SK-N-SH (cell line): ENCODE measurements around the gene F2R. TPM values are rescaled to one million over a fixed set of nuclear protein-coding genes. Genes with fewer than 3 reads are reported as not detected.

Source experiments
- CTCF ChIA-PET: fragments of 300-600, 350-600 bp; formaldehyde crosslinking; extraction: SDS; loops from one replicate; lab custom pipeline; 2021; lab: Yijun Ruan, JAX
- POLR2A ChIA-PET: fragments of 350-600 bp; sonication (Branson Sonifier 250); formaldehyde crosslinking; extraction: SDS; loops from one replicate; lab custom pipeline; 2020; ENCODE audit warnings: antibody characterized with exemption, inconsistent platforms; lab: Yijun Ruan, JAX
- DNase-seq: peaks from one replicate; pipeline ENCODE4 v3.0.0; 2012
- H2AFZ ChIP-seq: fragments of 200-600 bp; sonication (generic); 2 replicates; pipeline ENCODE4 v1.8.1; 2016; ENCODE audit warnings: antibody characterized with exemption, mild to moderate bottlenecking, low read depth
- H3F3A ChIP-seq: fragments of 200-600 bp; sonication (generic); replicated peaks from 2 replicates; pipeline ENCODE3; 2016; ENCODE audit warnings: antibody characterized with exemption, mild to moderate bottlenecking; ENCODE audit not compliant: insufficient read depth
- H3K27ac ChIP-seq, 2 experiments: fragments of 200-500 bp in 1 of 2; fragments of 200-600 bp in 1 of 2; sonication (Bioruptor generic) in 1 of 2; sonication (generic), shearing (Covaris generic) in 1 of 2; 2 replicates each; pipeline versions ENCODE4 v1.5.1 to v1.6.1; 2014 to 2016; ENCODE audit warnings: low read depth in 2 of 2, inconsistent platforms in 1 of 2, low read length in 1 of 2, mild to moderate bottlenecking in 1 of 2, mixed read lengths in 1 of 2
- H3K27me3 ChIP-seq: fragments of 200-600 bp; sonication (generic), shearing (Covaris generic); 2 replicates; pipeline ENCODE4 v1.6.1; 2016; ENCODE audit warnings: mixed run types; ENCODE audit not compliant: insufficient read depth
- H3K36me3 ChIP-seq, 2 experiments: fragments of 200-500 bp in 1 of 2; fragments of 200-600 bp in 1 of 2; sonication (Bioruptor generic) in 1 of 2; sonication (generic) in 1 of 2; replicated peaks in 1 of 2; 2 replicates each; pipeline versions ENCODE3 to v1.5.1; 2014 to 2016; ENCODE audit warnings: low read length in 1 of 2, mild to moderate bottlenecking in 1 of 2; ENCODE audit not compliant: insufficient read depth in 2 of 2, control insufficient read depth in 1 of 2
- H3K4me1 ChIP-seq, 2 experiments: fragments of 200-500 bp in 1 of 2; fragments of 200-600 bp in 1 of 2; sonication (Bioruptor generic) in 1 of 2; sonication (generic), shearing (Covaris generic) in 1 of 2; 2 replicates each; pipeline versions ENCODE4 v1.5.1 to v1.6.1; 2014 to 2016; ENCODE audit warnings: low read depth in 1 of 2, low read length in 1 of 2, mixed run types in 1 of 2; ENCODE audit not compliant: insufficient read depth in 2 of 2, control insufficient read depth in 1 of 2
- H3K4me2 ChIP-seq: fragments of 200-600 bp; sonication (generic), shearing (Covaris generic); 2 replicates; pipeline ENCODE4 v1.6.1; 2017; ENCODE audit warnings: mixed run types
- H3K4me3 ChIP-seq, 2 experiments: fragments of 200-500 bp in 1 of 2; fragments of 200-600 bp in 1 of 2; sonication (Bioruptor generic) in 1 of 2; sonication (generic), shearing (Covaris generic) in 1 of 2; 2 replicates each; pipeline versions ENCODE4 v1.5.1 to v1.8.1; 2014 to 2016; ENCODE audit warnings: low read depth in 2 of 2, inconsistent platforms in 1 of 2, low read length in 1 of 2, mild to moderate bottlenecking in 1 of 2, mixed read lengths in 1 of 2, moderate library complexity in 1 of 2
- H3K79me2 ChIP-seq: fragments of 200-600 bp; sonication (generic); 2 replicates; pipeline ENCODE4 v1.8.1; 2017; ENCODE audit warnings: mild to moderate bottlenecking; ENCODE audit not compliant: insufficient read depth
- H3K9ac ChIP-seq: fragments of 200-600 bp; sonication (generic); 2 replicates; pipeline ENCODE4 v1.6.1; 2017; ENCODE audit warnings: mixed run types
- H3K9me2 ChIP-seq: fragments of 200-600 bp; sonication (generic); 2 replicates; pipeline ENCODE4 v1.6.1; 2017; ENCODE audit warnings: mixed run types
- H3K9me3 ChIP-seq: fragments of 200-600 bp; sonication (generic); 2 replicates; pipeline ENCODE4 v1.6.1; 2017; ENCODE audit warnings: mixed run types, mild to moderate bottlenecking, moderate library complexity
- H4K20me1 ChIP-seq: fragments of 200-600 bp; sonication (generic); 2 replicates; pipeline ENCODE4 v1.6.1; 2017; ENCODE audit warnings: mild to moderate bottlenecking, mixed run types; ENCODE audit not compliant: insufficient read depth
- CHD2 ChIP-seq: fragments of 150-350 bp; IDR thresholded peaks from 2 replicates; pipeline ENCODE4 v1.6.1; 2018; ENCODE audit warnings: low read length; ENCODE audit not compliant: partially characterized antibody
- CTCF ChIP-seq: fragments of 200-600 bp; sonication (generic); IDR thresholded peaks from 2 replicates; pipeline ENCODE4 v1.6.1; 2017; ENCODE audit warnings: antibody characterized with exemption, mild to moderate bottlenecking, moderate library complexity
- ELF1 ChIP-seq: IDR thresholded peaks from 2 replicates; pipeline ENCODE4 v1.4.0; 2012
- EZH2phosphoT487 ChIP-seq: fragments of 200-600 bp; sonication (generic); IDR thresholded peaks from 2 replicates; pipeline ENCODE4 v1.6.1; 2017; ENCODE audit warnings: low read depth, mixed run types, mild to moderate bottlenecking, antibody characterized with exemption, moderate library complexity, borderline replicate concordance
- FOSL2 ChIP-seq: IDR thresholded peaks from 2 replicates; pipeline ENCODE4 v1.4.0; 2012; ENCODE audit warnings: low read depth, mild to moderate bottlenecking, moderate library complexity, borderline replicate concordance
- FOXM1 ChIP-seq: IDR thresholded peaks from 2 replicates; pipeline ENCODE4 v1.4.0; 2012; ENCODE audit warnings: low read depth, mild to moderate bottlenecking
- GABPA ChIP-seq: IDR thresholded peaks from 2 replicates; pipeline ENCODE4 v1.4.0; 2012; ENCODE audit warnings: low read depth, mild to moderate bottlenecking
- MEF2A ChIP-seq: IDR thresholded peaks from 2 replicates; pipeline ENCODE4 v1.4.0; 2012; ENCODE audit warnings: low read depth, borderline replicate concordance
- NRF1 ChIP-seq: IDR thresholded peaks from 2 replicates; pipeline ENCODE4 v1.6.1; 2012; ENCODE audit warnings: low read depth, mild to moderate bottlenecking, low read length
- RAD21 ChIP-seq: IDR thresholded peaks from 2 replicates; pipeline ENCODE4 v1.6.1; 2012; ENCODE audit warnings: mild to moderate bottlenecking, low read length
- RXRA ChIP-seq: IDR thresholded peaks from 2 replicates; pipeline ENCODE4 v1.4.0; 2012; ENCODE audit warnings: low read depth, mild to moderate bottlenecking, borderline replicate concordance
- SIN3A ChIP-seq: IDR thresholded peaks from 2 replicates; pipeline ENCODE4 v1.6.1; 2012; ENCODE audit warnings: low read depth, mild to moderate bottlenecking, low read length, moderate library complexity, borderline replicate concordance
- SMC3 ChIP-seq: IDR thresholded peaks from 2 replicates; pipeline ENCODE4 v1.6.1; 2012; ENCODE audit warnings: low read depth, low read length, improper control_type of control experiment
- TAF1 ChIP-seq: IDR thresholded peaks from 2 replicates; pipeline ENCODE4 v1.6.1; 2012; ENCODE audit warnings: low read depth, mild to moderate bottlenecking, low read length, moderate library complexity, borderline replicate concordance
- TCF12 ChIP-seq: IDR thresholded peaks from 2 replicates; pipeline ENCODE4 v1.4.0; 2012
- TEAD4 ChIP-seq: IDR thresholded peaks from 2 replicates; pipeline ENCODE4 v1.4.0; 2012; ENCODE audit warnings: mild to moderate bottlenecking, borderline replicate concordance; ENCODE audit not compliant: insufficient read depth
- WGBS: methylation state at CpG from one replicate; pipeline ENCODE4 v1.1.6; 2017; ENCODE audit warnings: low lambda C conversion rate; 5-methylcytosine and 5-hydroxymethylcytosine counted together
- polyA plus RNA-seq, 3 experiments: library from polyadenylated mRNA; depleted of rRNA; stranded (reverse); fragments of >200 nt; gene quantifications; 2 replicates each; pipeline ENCODE4 v1.2.3, GENCODE V29; 2012
- TF ChIP-seq, protein P1 (sequence below): fragments of 150-350 bp; IDR thresholded peaks from 2 replicates; pipeline ENCODE4 v1.6.1; 2017; ENCODE audit warnings: antibody characterized with exemption, low read length, low read depth, borderline replicate concordance
- TF ChIP-seq, protein P2 (sequence below): IDR thresholded peaks from 2 replicates; pipeline ENCODE4 v1.6.1; 2012; ENCODE audit warnings: mild to moderate bottlenecking, low read depth, low read length, moderate library complexity
- TF ChIP-seq, protein P3 (sequence below): IDR thresholded peaks from 2 replicates; pipeline ENCODE4 v1.4.0; 2012; ENCODE audit warnings: low read depth
- TF ChIP-seq, protein P4 (sequence below): IDR thresholded peaks from 2 replicates; pipeline ENCODE4; 2012

F2R gene
- polyA plus RNA-seq, 1 of the 3 experiments (the other 2 are of a cell fraction) = 212 TPM

DNA sequence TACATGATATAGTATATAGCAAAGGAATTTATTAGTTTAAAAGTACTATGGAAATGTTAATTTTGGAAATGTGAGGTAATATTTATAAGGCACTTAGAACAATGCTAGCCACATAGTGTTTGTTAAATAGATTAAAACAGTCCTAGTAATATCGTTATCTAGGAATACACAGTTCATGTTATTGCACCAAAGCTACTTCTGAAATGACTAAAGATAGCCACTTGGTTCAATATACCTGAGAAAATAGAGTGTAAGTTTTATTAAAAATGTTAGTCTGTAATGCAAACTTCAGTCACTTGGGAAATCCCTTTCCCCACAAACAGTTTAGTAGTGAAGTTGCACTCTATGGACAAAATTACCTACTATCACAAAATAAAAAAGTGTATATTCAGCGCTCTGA, 15.4 kb upstream of the F2R start:
- TF ChIP-seq CHD2 (no peak), CTCF (no peak), EZH2phosphoT487 (no peak), TCF12 (no peak)
- TF ChIP-seq, protein P1, sequence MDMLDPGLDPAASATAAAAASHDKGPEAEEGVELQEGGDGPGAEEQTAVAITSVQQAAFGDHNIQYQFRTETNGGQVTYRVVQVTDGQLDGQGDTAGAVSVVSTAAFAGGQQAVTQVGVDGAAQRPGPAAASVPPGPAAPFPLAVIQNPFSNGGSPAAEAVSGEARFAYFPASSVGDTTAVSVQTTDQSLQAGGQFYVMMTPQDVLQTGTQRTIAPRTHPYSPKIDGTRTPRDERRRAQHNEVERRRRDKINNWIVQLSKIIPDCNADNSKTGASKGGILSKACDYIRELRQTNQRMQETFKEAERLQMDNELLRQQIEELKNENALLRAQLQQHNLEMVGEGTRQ = no peak
- WGBS = 93% methylated on average over 2 of the region's 2 CpGs

GRCh38 chr5:76701298-76701697, 14.6 kb upstream of the F2R start:
- POLR2A ChIA-PET = no interaction called here
- no peaks in the 10 kb centered on the region for H3K27me3 ChIP-seq
- H3K4me2 ChIP-seq = peak overlapping the region; percentile 24; the same call in 1 of the 2 replicates
- H3K36me3 ChIP-seq = peaks cover 0 to 4% of the 10 kb centered on the region in 2 experiments
- H3K9ac ChIP-seq = no peak overlapping the region
- no peak for DNase-seq
- H4K20me1 ChIP-seq = no peaks in the 10 kb centered on the region
- peak overlapping the region in 1 of 2 experiments; percentile 43; a peak in 1 of 4 replicates for H3K27ac ChIP-seq
- no peaks in the 10 kb centered on the region for H3K9me2 ChIP-seq
- peaks cover 7% of the 10 kb centered on the region for H3F3A ChIP-seq
- WGBS = 19% methylated on average over 2 of the region's 2 CpGs
- peaks cover 4 to 6% of the 10 kb centered on the region in 2 experiments; a peak in 3 of 4 replicates for H3K4me1 ChIP-seq
- no peak overlapping the region for H3K4me3 ChIP-seq
- CTCF ChIA-PET = interaction anchor here (1.4 to 1.5 kb wide), 2 partner anchors 14 to 59 kb away, joined by 3 read pairs; partner anchors contain the start of gene F2R
- no peak overlapping the region for H2AFZ ChIP-seq
- H3K79me2 ChIP-seq = no peaks in the 10 kb centered on the region
- H3K9me3 ChIP-seq = no peaks in the 10 kb centered on the region; the same call in 1 of the 2 replicates
- no peak for TF ChIP-seq RAD21
- no peak for TF ChIP-seq CHD2
- TF ChIP-seq FOSL2 = peak; percentile 43; the same call in 1 of the 2 replicates
- TF ChIP-seq GABPA = no peak
- TF ChIP-seq, protein P2, sequence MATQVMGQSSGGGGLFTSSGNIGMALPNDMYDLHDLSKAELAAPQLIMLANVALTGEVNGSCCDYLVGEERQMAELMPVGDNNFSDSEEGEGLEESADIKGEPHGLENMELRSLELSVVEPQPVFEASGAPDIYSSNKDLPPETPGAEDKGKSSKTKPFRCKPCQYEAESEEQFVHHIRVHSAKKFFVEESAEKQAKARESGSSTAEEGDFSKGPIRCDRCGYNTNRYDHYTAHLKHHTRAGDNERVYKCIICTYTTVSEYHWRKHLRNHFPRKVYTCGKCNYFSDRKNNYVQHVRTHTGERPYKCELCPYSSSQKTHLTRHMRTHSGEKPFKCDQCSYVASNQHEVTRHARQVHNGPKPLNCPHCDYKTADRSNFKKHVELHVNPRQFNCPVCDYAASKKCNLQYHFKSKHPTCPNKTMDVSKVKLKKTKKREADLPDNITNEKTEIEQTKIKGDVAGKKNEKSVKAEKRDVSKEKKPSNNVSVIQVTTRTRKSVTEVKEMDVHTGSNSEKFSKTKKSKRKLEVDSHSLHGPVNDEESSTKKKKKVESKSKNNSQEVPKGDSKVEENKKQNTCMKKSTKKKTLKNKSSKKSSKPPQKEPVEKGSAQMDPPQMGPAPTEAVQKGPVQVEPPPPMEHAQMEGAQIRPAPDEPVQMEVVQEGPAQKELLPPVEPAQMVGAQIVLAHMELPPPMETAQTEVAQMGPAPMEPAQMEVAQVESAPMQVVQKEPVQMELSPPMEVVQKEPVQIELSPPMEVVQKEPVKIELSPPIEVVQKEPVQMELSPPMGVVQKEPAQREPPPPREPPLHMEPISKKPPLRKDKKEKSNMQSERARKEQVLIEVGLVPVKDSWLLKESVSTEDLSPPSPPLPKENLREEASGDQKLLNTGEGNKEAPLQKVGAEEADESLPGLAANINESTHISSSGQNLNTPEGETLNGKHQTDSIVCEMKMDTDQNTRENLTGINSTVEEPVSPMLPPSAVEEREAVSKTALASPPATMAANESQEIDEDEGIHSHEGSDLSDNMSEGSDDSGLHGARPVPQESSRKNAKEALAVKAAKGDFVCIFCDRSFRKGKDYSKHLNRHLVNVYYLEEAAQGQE = no peak
- TF ChIP-seq SIN3A = no peak
- no peak for TF ChIP-seq SMC3
- TF ChIP-seq EZH2phosphoT487 = no peak
- TF ChIP-seq, protein P3, sequence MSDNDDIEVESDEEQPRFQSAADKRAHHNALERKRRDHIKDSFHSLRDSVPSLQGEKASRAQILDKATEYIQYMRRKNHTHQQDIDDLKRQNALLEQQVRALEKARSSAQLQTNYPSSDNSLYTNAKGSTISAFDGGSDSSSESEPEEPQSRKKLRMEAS = peak; percentile 69
- TF ChIP-seq TEAD4 = no peak
- no peak for TF ChIP-seq RXRA
- TF ChIP-seq, protein P4, sequence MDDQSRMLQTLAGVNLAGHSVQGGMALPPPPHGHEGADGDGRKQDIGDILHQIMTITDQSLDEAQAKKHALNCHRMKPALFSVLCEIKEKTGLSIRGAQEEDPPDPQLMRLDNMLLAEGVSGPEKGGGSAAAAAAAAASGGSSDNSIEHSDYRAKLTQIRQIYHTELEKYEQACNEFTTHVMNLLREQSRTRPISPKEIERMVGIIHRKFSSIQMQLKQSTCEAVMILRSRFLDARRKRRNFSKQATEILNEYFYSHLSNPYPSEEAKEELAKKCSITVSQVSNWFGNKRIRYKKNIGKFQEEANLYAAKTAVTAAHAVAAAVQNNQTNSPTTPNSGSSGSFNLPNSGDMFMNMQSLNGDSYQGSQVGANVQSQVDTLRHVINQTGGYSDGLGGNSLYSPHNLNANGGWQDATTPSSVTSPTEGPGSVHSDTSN = peak; percentile 89
- no peak for TF ChIP-seq ELF1
- no peak for TF ChIP-seq TAF1
- no peak for TF ChIP-seq FOXM1
- TF ChIP-seq MEF2A = no peak
- TF ChIP-seq NRF1 = no peak

More for the DNA sequence above, 15.4 kb upstream of the F2R start:
- ChIA-PET CTCF (interaction anchor here (1.2 to 1.5 kb wide), 2 partner anchors 15 to 74 kb away, joined by 3 read pairs; partner anchors contain the start of gene F2R), POLR2A (no interaction called here)
- Histone ChIP-seq H3K4me3 (no peak overlapping the region), H3K9me2 (no peaks in the 10 kb centered on the region), H2AFZ (no peak overlapping the region), H3K4me1 (peaks cover 4 to 9% of the 10 kb centered on the region in 2 experiments; a peak in 3 of 4 replicates), H4K20me1 (no peaks in the 10 kb centered on the region), H3K9ac (no peak overlapping the region), H3K9me3 (no peaks in the 10 kb centered on the region; the same call in 1 of the 2 replicates), H3K27ac (peak overlapping the region in 1 of 2 experiments; percentile 8; a peak in 1 of 4 replicates), H3K36me3 (peaks cover 0 to 4% of the 10 kb centered on the region in 2 experiments), H3F3A (peaks cover 7% of the 10 kb centered on the region), H3K27me3 (no peaks in the 10 kb centered on the region), H3K79me2 (no peaks in the 10 kb centered on the region), H3K4me2 (no peak overlapping the region)
- no peak for DNase-seq
